Measurements from ENCODE around the gene OR51S1. TPM values are rescaled to one million over a fixed set of nuclear protein-coding genes. Genes with fewer than 3 reads are reported as not detected.

Gene OR51S1
- total RNA-seq: not detected in 2 replicates

GRCh38 chr11:4848908-4849532 lies at the start of gene OR51S1:
OR51S1 (minus strand) TSS chr11:4849208; CDS start chr11:4849208, 0 bp downstream.
- H3K4me3 Mint-ChIP-seq: no peak within 1 kb of the TSS
- H3K9me3 Mint-ChIP-seq: no peaks in the 10 kb centered on the region
- ChIA-PET CTCF (no interaction called here), POLR2A (no interaction called here)
- intact Hi-C loops (cut with micrococcal nuclease): no loop called here
- H3K27ac Mint-ChIP-seq: no peak within 1 kb of the TSS
- no peaks in the 10 kb centered on the region for H3K4me1 Mint-ChIP-seq
- peaks cover 2% of the 10 kb centered on the region for H3K27me3 Mint-ChIP-seq
- DNase-seq: no peak
- no peak for ATAC-seq (ENCODE audit: low read depth)
- TF ChIP-seq CTCF (IDR thresholded peaks at IDR 0.05): no peak
- H3K36me3 Mint-ChIP-seq (ENCODE audit: low read depth): no peaks in the 10 kb centered on the region

- CTCF ChIA-PET: no interaction called here
- Mint-ChIP-seq H3K27ac (no peak overlapping the region), H3K27me3 (peaks cover 3% of the 10 kb centered on the region), H3K36me3 (ENCODE audit: low read depth) (no peaks in the 10 kb centered on the region), H3K9me3 (no peaks in the 10 kb centered on the region), H3K4me1 (no peaks in the 10 kb centered on the region), H3K4me3 (no peak overlapping the region)
- ATAC-seq (ENCODE audit: low read depth): no peak
- no peak for TF ChIP-seq CTCF (IDR thresholded peaks at IDR 0.05)
- intact Hi-C loops (cut with micrococcal nuclease): no loop called here
- no peak for DNase-seq
- POLR2A ChIA-PET: no interaction called here
Observed at GRCh38 chr11:4891996-4892640, 43.1 kb upstream of the OR51S1 start.

- no peaks in the 10 kb centered on the region for H3K27me3 Mint-ChIP-seq
- no peaks in the 10 kb centered on the region for H3K36me3 Mint-ChIP-seq (ENCODE audit: low read depth)
- no peaks in the 10 kb centered on the region for H3K4me1 Mint-ChIP-seq
- intact Hi-C loops (cut with micrococcal nuclease): no loop called here
- CTCF ChIA-PET: no interaction called here
- no peak overlapping the region for H3K27ac Mint-ChIP-seq
- no peaks in the 10 kb centered on the region for H3K9me3 Mint-ChIP-seq
- no peak for TF ChIP-seq CTCF (IDR thresholded peaks at IDR 0.05)
- H3K4me3 Mint-ChIP-seq: no peak overlapping the region
- POLR2A ChIA-PET: no interaction called here
- no peak for ATAC-seq (ENCODE audit: low read depth)
- no peak for DNase-seq
Observed at GRCh38 chr11:4890279-4890678, 41.3 kb upstream of the OR51S1 start.

GRCh38 chr11:4887591-4887990 lies 38.6 kb upstream of the OR51S1 start:
- no peak overlapping the region for H3K27ac Mint-ChIP-seq
- ChIA-PET POLR2A (no interaction called here), CTCF (no interaction called here)
- no peak overlapping the region for H3K4me3 Mint-ChIP-seq
- no peaks in the 10 kb centered on the region for H3K27me3 Mint-ChIP-seq
- ATAC-seq (ENCODE audit: low read depth) (no peak), DNase-seq (no peak)
- intact Hi-C loops (cut with micrococcal nuclease): no loop called here
- no peaks in the 10 kb centered on the region for H3K4me1 Mint-ChIP-seq
- H3K36me3 Mint-ChIP-seq (ENCODE audit: low read depth): no peaks in the 10 kb centered on the region
- TF ChIP-seq CTCF (IDR thresholded peaks at IDR 0.05): no peak
- no peaks in the 10 kb centered on the region for H3K9me3 Mint-ChIP-seq

- no peak for TF ChIP-seq CTCF (IDR thresholded peaks at IDR 0.05)
- Mint-ChIP-seq H3K4me3 (no peak overlapping the region), H3K27me3 (no peaks in the 10 kb centered on the region), H3K4me1 (no peaks in the 10 kb centered on the region), H3K9me3 (no peaks in the 10 kb centered on the region), H3K36me3 (ENCODE audit: low read depth) (no peaks in the 10 kb centered on the region), H3K27ac (no peak overlapping the region)
- intact Hi-C loops (cut with micrococcal nuclease): no loop called here
- ChIA-PET CTCF (no interaction called here), POLR2A (no interaction called here)
- DNase-seq: no peak
- ATAC-seq (ENCODE audit: low read depth): no peak
Observed at GRCh38 chr11:4886186-4886585, 37.2 kb upstream of the OR51S1 start.
